Measurements from ENCODE around the gene DOK6. TPM values are rescaled to one million over a fixed set of nuclear protein-coding genes. Genes with fewer than 3 reads are reported as not detected.

DOK6 gene
- total RNA-seq (2021), result not detected in 2 replicates
- percentile 1 among the genes with signal in this experiment for Bru-seq, nascent RNA
- percentile 0 among the genes with signal in this experiment for BruChase-seq, experiment 1, labeled RNA remaining after a 2-hour chase
- BruChase-seq, experiment 2, labeled RNA remaining after a 6-hour chase, result percentile 0 among the genes with signal in this experiment
- long read RNA-seq, result 0 reads

- H4K20me1 ChIP-seq (ENCODE audit: insufficient read depth), result no peaks in the 10 kb centered on the region
- no TSS peak for BruUV-seq (replicated peaks)
- H3K27me3 ChIP-seq (ENCODE audit: insufficient read depth, low read depth), result no peaks in the 10 kb centered on the region
- H2AFZ ChIP-seq, result no peak within 1 kb of the TSS
- ChIA-PET POLR2A (ENCODE audit: unreplicated experiment) (no interaction called here), CTCF (no interaction called here)
- no peaks in the 10 kb centered on the region for H3F3A ChIP-seq (ENCODE audit: insufficient read depth, low read depth)
- no peak within 1 kb of the TSS for H3K27ac ChIP-seq
- no peaks in the 10 kb centered on the region; the same call in 1 of the 2 replicates for H3K9me3 ChIP-seq (ENCODE audit: insufficient read depth, low read depth)
- intact Hi-C loops (cut with micrococcal nuclease; ENCODE audit: unreplicated experiment), result no loop called here
- H3K9me2 ChIP-seq (ENCODE audit: insufficient read depth), result no peaks in the 10 kb centered on the region
- no peaks in the 10 kb centered on the region for H3K4me1 ChIP-seq (replicated peaks; ENCODE audit: insufficient read depth)
- DNase-seq, result no peak
- H3K36me3 ChIP-seq (ENCODE audit: low read depth), result no peaks in the 10 kb centered on the region
- TF ChIP-seq CTCF (conservative IDR thresholded peaks at IDR 0.05) (no peak), EZH2 (IDR thresholded peaks at IDR 0.05; ENCODE audit: low read depth) (no peak)
- no peak within 1 kb of the TSS for H3K4me2 ChIP-seq
- no peak within 1 kb of the TSS for H3K4me3 ChIP-seq
- H3K79me2 ChIP-seq (ENCODE audit: low read depth), result no peaks in the 10 kb centered on the region
Measured at GRCh38 chr18:69400253-69400975, at the start of gene DOK6. Gene DOK6 (plus strand): TSS chr18:69400888.

- H3F3A ChIP-seq (ENCODE audit: insufficient read depth, low read depth), result no peaks in the 10 kb centered on the region
- BruUV-seq (replicated peaks), result no TSS peak
- H3K4me3 ChIP-seq, result no peak overlapping the region
- no peaks in the 10 kb centered on the region for H3K4me1 ChIP-seq (replicated peaks; ENCODE audit: insufficient read depth)
- intact Hi-C loops (cut with micrococcal nuclease; ENCODE audit: unreplicated experiment), result no loop called here
- H3K27ac ChIP-seq, result no peak overlapping the region
- TF ChIP-seq CTCF (conservative IDR thresholded peaks at IDR 0.05) (no peak), EZH2 (IDR thresholded peaks at IDR 0.05; ENCODE audit: low read depth) (no peak)
- ChIA-PET POLR2A (ENCODE audit: unreplicated experiment) (no interaction called here), CTCF (no interaction called here)
- no peaks in the 10 kb centered on the region for H3K79me2 ChIP-seq (ENCODE audit: low read depth)
- no peaks in the 10 kb centered on the region for H3K27me3 ChIP-seq (ENCODE audit: insufficient read depth, low read depth)
- H4K20me1 ChIP-seq (ENCODE audit: insufficient read depth), result no peaks in the 10 kb centered on the region
- H3K4me2 ChIP-seq, result no peak overlapping the region
- DNase-seq, result no peak
- no peaks in the 10 kb centered on the region for H3K9me3 ChIP-seq (ENCODE audit: insufficient read depth, low read depth)
- H3K36me3 ChIP-seq (ENCODE audit: low read depth), result no peaks in the 10 kb centered on the region
- H3K9me2 ChIP-seq (ENCODE audit: insufficient read depth), result no peaks in the 10 kb centered on the region
- H2AFZ ChIP-seq, result no peak overlapping the region
Measured at GRCh38 chr18:69353023-69353422, 47.7 kb upstream of the DOK6 start.

GRCh38 chr18:69357590-69357989 is 43.1 kb upstream of the DOK6 start:
- Histone ChIP-seq H3K36me3 (ENCODE audit: low read depth) (no peaks in the 10 kb centered on the region), H3F3A (ENCODE audit: insufficient read depth, low read depth) (no peaks in the 10 kb centered on the region), H4K20me1 (ENCODE audit: insufficient read depth) (no peaks in the 10 kb centered on the region), H3K27ac (no peak overlapping the region), H3K9me2 (ENCODE audit: insufficient read depth) (no peaks in the 10 kb centered on the region), H3K27me3 (ENCODE audit: insufficient read depth, low read depth) (no peaks in the 10 kb centered on the region), H3K9me3 (ENCODE audit: insufficient read depth, low read depth) (no peaks in the 10 kb centered on the region), H3K4me2 (no peak overlapping the region), H3K4me3 (no peak overlapping the region), H2AFZ (no peak overlapping the region), H3K79me2 (ENCODE audit: low read depth) (no peaks in the 10 kb centered on the region), H3K4me1 (replicated peaks; ENCODE audit: insufficient read depth) (no peaks in the 10 kb centered on the region)
- intact Hi-C loops (cut with micrococcal nuclease; ENCODE audit: unreplicated experiment), result no loop called here
- BruUV-seq (replicated peaks), result no TSS peak
- TF ChIP-seq EZH2 (IDR thresholded peaks at IDR 0.05; ENCODE audit: low read depth) (no peak), CTCF (conservative IDR thresholded peaks at IDR 0.05) (no peak)
- ChIA-PET CTCF (no interaction called here), POLR2A (ENCODE audit: unreplicated experiment) (no interaction called here)
- no peak for DNase-seq

All from PC-9 (cell line).